ENCODE data around the gene CLTA. TPM values are rescaled to one million over a fixed set of nuclear protein-coding genes. Genes with fewer than 3 reads are reported as not detected.
"Not testable (repeated sequence)": the region's sequence is repeated elsewhere in the genome, so short reads cannot be mapped to it uniquely, and the experiment has no call there.

CLTA gene
- total RNA-seq, 1 experiment from 2014 or later, result 447 TPM

GRCh38 chr9:36213387-36213786, 22.7 kb downstream of the CLTA start:
- DNase-seq (ENCODE audit: low read depth), result no peak

GRCh38 chr9:36213989-36214388, 23.3 kb downstream of the CLTA start:
- in situ Hi-C loops (cut with HindIII; ENCODE audit: low pct_unique_long_range_greater_than_20kb, low sequenced_read_pairs), result no loop called here
- no peak for DNase-seq (ENCODE audit: low read depth)

More at GRCh38 chr9:36213387-36213786, 22.7 kb downstream of the CLTA start:
- in situ Hi-C loops (cut with HindIII; ENCODE audit: low pct_unique_long_range_greater_than_20kb, low sequenced_read_pairs), result no loop called here

- DNase-seq (ENCODE audit: low read depth), result no peak
- in situ Hi-C loops (cut with HindIII; ENCODE audit: low pct_unique_long_range_greater_than_20kb, low sequenced_read_pairs), result no loop called here
Measured at GRCh38 chr9:36214571-36214970, 23.9 kb downstream of the CLTA start.

GRCh38 chr9:36217256-36217968, 26.7 kb downstream of the CLTA start:
- DNase-seq (ENCODE audit: low read depth), result no peak
- in situ Hi-C loops (cut with HindIII; ENCODE audit: low pct_unique_long_range_greater_than_20kb, low sequenced_read_pairs), result no loop called here

GRCh38 chr9:36218011-36218410, 27.3 kb downstream of the CLTA start:
- in situ Hi-C loops (cut with HindIII; ENCODE audit: low pct_unique_long_range_greater_than_20kb, low sequenced_read_pairs), result no loop called here
- no peak for DNase-seq (ENCODE audit: low read depth)

- DNase-seq (ENCODE audit: low read depth), result no peak
- in situ Hi-C loops (cut with HindIII; ENCODE audit: low pct_unique_long_range_greater_than_20kb, low sequenced_read_pairs), result no loop called here
Measured at GRCh38 chr9:36218411-36218901, 27.7 kb downstream of the CLTA start.

GRCh38 chr9:36221667-36222066, 30.9 kb downstream of the CLTA start:
- no peak for DNase-seq (ENCODE audit: low read depth)
- in situ Hi-C loops (cut with HindIII; ENCODE audit: low pct_unique_long_range_greater_than_20kb, low sequenced_read_pairs), result no loop called here

- in situ Hi-C loops (cut with HindIII; ENCODE audit: low pct_unique_long_range_greater_than_20kb, low sequenced_read_pairs), result no loop called here
- DNase-seq (ENCODE audit: low read depth), result no peak
Measured at GRCh38 chr9:36222449-36222848, 31.7 kb downstream of the CLTA start.

- DNase-seq (ENCODE audit: low read depth), result no peak
- in situ Hi-C loops (cut with HindIII; ENCODE audit: low pct_unique_long_range_greater_than_20kb, low sequenced_read_pairs), result no loop called here
Measured at GRCh38 chr9:36237230-36237629, 46.5 kb downstream of the CLTA start.

- DNase-seq (ENCODE audit: low read depth); in situ Hi-C loops (cut with HindIII; ENCODE audit: low pct_unique_long_range_greater_than_20kb, low sequenced_read_pairs): not testable (repeated sequence)
Measured at GRCh38 chr9:36239205-36239604, 48.5 kb downstream of the CLTA start.

GRCh38 chr9:36239675-36240074, 49.0 kb downstream of the CLTA start:
- in situ Hi-C loops (cut with HindIII; ENCODE audit: low pct_unique_long_range_greater_than_20kb, low sequenced_read_pairs); DNase-seq (ENCODE audit: low read depth): not testable (repeated sequence)

GRCh38 chr9:36245906-36246305, 55.2 kb downstream of the CLTA start:
- no peak for DNase-seq (ENCODE audit: low read depth)
- in situ Hi-C loops (cut with HindIII; ENCODE audit: low pct_unique_long_range_greater_than_20kb, low sequenced_read_pairs), result no loop called here

GRCh38 chr9:36247356-36247755, 56.6 kb downstream of the CLTA start:
- no peak for DNase-seq (ENCODE audit: low read depth)
- in situ Hi-C loops (cut with HindIII; ENCODE audit: low pct_unique_long_range_greater_than_20kb, low sequenced_read_pairs), result no loop called here

- DNase-seq (ENCODE audit: low read depth); in situ Hi-C loops (cut with HindIII; ENCODE audit: low pct_unique_long_range_greater_than_20kb, low sequenced_read_pairs): not testable (repeated sequence)
Measured at GRCh38 chr9:36248061-36248460, 57.3 kb downstream of the CLTA start.

GRCh38 chr9:36249189-36249588, 58.5 kb downstream of the CLTA start:
- no peak for DNase-seq (ENCODE audit: low read depth)
- in situ Hi-C loops (cut with HindIII; ENCODE audit: low pct_unique_long_range_greater_than_20kb, low sequenced_read_pairs), result no loop called here

- in situ Hi-C loops (cut with HindIII; ENCODE audit: low pct_unique_long_range_greater_than_20kb, low sequenced_read_pairs), result no loop called here
Measured at GRCh38 chr9:36250079-36250478, 59.4 kb downstream of the CLTA start.

GRCh38 chr9:36251428-36251827, 60.7 kb downstream of the CLTA start:
- no peak for DNase-seq (ENCODE audit: low read depth)
- in situ Hi-C loops (cut with HindIII; ENCODE audit: low pct_unique_long_range_greater_than_20kb, low sequenced_read_pairs), result no loop called here

More at GRCh38 chr9:36250079-36250478, 59.4 kb downstream of the CLTA start:
- no peak for DNase-seq (ENCODE audit: low read depth)

GRCh38 chr9:36258208-36258995, 67.7 kb downstream of the CLTA start, which contains the start of gene GNE:
TSS of gene GNE (minus strand) at chr9:36258448. CDS start at chr9:36249355, 9,093 bp downstream.
- peak; percentile 92 for DNase-seq (ENCODE audit: low read depth)
- in situ Hi-C loops (cut with HindIII; ENCODE audit: low pct_unique_long_range_greater_than_20kb, low sequenced_read_pairs), result no loop called here

- no peak for DNase-seq (ENCODE audit: low read depth)
- in situ Hi-C loops (cut with HindIII; ENCODE audit: low pct_unique_long_range_greater_than_20kb, low sequenced_read_pairs), result no loop called here
Measured at GRCh38 chr9:36258996-36259533, 68.3 kb downstream of the CLTA start.

Measured in Caki2 (cell line).